Dendritic cell treated with granulocyte-macrophage colony-stimulating factor and Interleukin-4, amounts not matched to agents 40 ng/mL and 50 ng/mL, for 4 days (primary cell): Measurements from ENCODE around the gene GNAS.

Experiments used
- H3K27ac Mint-ChIP-seq: one replicate; pipeline ENCODE4 v1.8.0; 2022; ENCODE audit warnings: mild to moderate bottlenecking, mixed read lengths
- H3K27me3 Mint-ChIP-seq: one replicate; pipeline ENCODE4 v1.8.0; 2022; ENCODE audit warnings: mild to moderate bottlenecking, mixed read lengths
- H3K36me3 Mint-ChIP-seq: one replicate; pipeline ENCODE4 v1.8.0; 2022; ENCODE audit warnings: low read depth, mixed read lengths
- H3K4me1 Mint-ChIP-seq: one replicate; pipeline ENCODE4 v1.8.0; 2022; ENCODE audit warnings: low read depth, mixed read lengths
- H3K4me3 Mint-ChIP-seq: one replicate; pipeline ENCODE4 v1.8.0; 2022; ENCODE audit warnings: mild to moderate bottlenecking, moderate library complexity, mixed read lengths
- H3K9me3 Mint-ChIP-seq: one replicate; pipeline ENCODE4 v1.8.0; 2022; ENCODE audit warnings: mixed read lengths
- intact Hi-C: fragments of 100-400 bp; cut with micrococcal nuclease; formaldehyde crosslinking; loops from one replicate; pipeline ENCODE4 v1.15.0; 2022

The GNAS gene

DNA sequence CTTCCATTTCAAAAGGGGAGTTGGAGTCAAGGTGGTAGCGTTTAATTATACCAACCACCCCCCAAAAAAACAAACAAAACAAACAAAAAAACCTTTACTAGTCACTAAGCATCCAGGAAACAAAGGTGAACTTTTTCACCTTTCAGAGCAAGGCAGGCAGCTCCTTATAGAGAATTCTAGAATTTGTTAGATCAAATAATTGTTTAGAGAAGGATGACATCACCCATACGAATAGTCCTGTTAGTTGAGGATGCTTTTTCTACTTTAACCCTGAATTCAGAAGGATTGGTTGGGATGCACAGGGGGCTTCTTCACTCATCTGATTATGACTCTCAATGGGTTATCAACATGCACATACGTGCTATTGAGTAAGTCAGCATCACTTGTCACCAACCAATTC is 44.3 kb downstream of the GNAS start:
- Mint-ChIP-seq H3K36me3 (peaks cover 74% of the 10 kb centered on the region), H3K27ac (no peak overlapping the region), H3K4me1 (peaks cover 65% of the 10 kb centered on the region), H3K27me3 (no peaks in the 10 kb centered on the region), H3K9me3 (no peaks in the 10 kb centered on the region), H3K4me3 (no peak overlapping the region)
- intact Hi-C loops = loop anchor here (5.0 kb wide), 1 partner anchor 95 kb away; no protein-coding TSS in a partner anchor

DNA sequence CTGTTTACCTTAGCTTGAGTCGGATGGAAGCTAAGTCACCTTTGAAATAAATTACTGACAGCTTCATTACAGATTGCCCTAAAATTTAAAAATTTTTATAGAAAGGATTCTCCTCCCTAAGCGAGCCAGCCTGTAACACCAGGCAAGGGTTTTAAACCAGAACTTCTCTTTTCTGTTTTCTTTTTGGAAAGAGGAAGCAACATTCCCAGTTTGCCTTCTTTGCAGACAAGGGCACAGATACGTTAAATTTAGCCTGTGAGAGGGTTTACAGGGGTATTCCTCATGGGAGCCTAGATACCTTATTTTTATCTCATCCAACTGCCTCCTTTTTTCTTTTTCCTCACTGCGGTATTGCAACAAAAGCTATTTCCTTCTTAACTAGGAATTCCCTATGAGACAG is 45.0 kb downstream of the GNAS start:
- intact Hi-C loops = loop anchor here (5.0 kb wide), 1 partner anchor 95 kb away; no protein-coding TSS in a partner anchor
- peaks cover 63% of the 10 kb centered on the region for H3K4me1 Mint-ChIP-seq
- H3K9me3 Mint-ChIP-seq = no peaks in the 10 kb centered on the region
- H3K4me3 Mint-ChIP-seq = no peak overlapping the region
- H3K27ac Mint-ChIP-seq = peak overlapping the region; percentile 63
- H3K27me3 Mint-ChIP-seq = no peaks in the 10 kb centered on the region
- peaks cover 72% of the 10 kb centered on the region for H3K36me3 Mint-ChIP-seq

DNA sequence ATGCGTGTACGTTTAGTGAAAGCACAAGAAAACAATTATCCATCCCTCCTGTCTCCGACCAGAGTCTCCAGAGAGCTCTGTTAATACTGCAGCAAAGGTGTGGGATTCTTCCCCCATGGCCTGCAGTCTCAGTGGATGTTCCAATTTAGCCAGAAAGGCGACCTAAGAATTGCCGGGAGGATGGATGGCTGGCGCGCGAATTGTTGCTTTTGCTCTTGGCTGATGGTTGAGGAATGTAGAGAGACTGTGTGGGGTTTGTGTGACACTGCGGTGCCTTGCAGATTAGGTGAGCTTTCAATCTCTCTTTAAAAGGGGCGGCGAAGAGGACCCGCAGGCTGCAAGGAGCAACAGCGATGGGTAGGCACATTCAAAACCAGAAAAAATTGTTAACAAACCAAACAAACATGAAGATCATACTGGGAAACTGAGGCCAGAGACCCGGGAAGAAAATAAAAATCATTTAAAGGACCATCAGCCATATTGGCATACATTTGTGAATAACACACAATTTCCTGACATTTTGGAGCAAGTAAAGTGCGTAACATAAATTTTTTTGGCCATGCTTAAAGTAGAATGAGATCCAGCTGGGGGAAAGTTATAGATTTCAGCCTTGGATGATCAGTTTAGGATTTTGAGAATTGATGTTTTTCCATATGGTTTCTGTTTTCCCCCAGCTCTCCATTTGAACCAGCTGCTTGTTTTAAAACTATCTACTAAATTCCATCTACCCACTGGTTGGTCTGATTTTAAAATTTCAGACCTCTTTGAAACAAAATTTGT is 46.3 kb downstream of the GNAS start:
- no peaks in the 10 kb centered on the region for H3K9me3 Mint-ChIP-seq
- intact Hi-C loops = loop anchor here (5.0 kb wide), 1 partner anchor 93 kb away; no protein-coding TSS in a partner anchor
- H3K27ac Mint-ChIP-seq = no peak overlapping the region
- H3K4me3 Mint-ChIP-seq = no peak overlapping the region
- peaks cover 61% of the 10 kb centered on the region for H3K4me1 Mint-ChIP-seq
- no peaks in the 10 kb centered on the region for H3K27me3 Mint-ChIP-seq
- peaks cover 81% of the 10 kb centered on the region for H3K36me3 Mint-ChIP-seq

DNA sequence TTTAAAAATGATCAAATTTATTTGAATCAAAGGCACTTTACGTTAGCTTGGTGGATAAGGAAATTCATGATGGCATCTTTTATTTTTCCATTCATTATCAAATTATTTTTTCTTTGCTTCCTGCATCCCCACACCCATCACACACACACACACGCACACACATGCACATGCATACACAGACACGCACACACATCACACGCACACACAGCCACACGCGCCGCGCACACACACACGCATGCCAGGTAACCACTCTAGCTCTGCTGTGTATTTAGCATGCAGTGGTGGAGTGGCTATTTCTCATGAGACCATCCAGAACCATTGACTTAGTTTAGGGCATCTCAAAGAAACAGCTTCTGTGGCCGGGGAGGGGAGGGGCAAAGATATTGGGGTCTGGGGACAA is 47.0 kb downstream of the GNAS start:
- Mint-ChIP-seq H3K36me3 (peaks cover 88% of the 10 kb centered on the region), H3K4me1 (peaks cover 56% of the 10 kb centered on the region), H3K27me3 (no peaks in the 10 kb centered on the region), H3K27ac (no peak overlapping the region), H3K9me3 (no peaks in the 10 kb centered on the region), H3K4me3 (no peak overlapping the region)
- intact Hi-C loops = loop anchor here (5.0 kb wide), 1 partner anchor 93 kb away; no protein-coding TSS in a partner anchor

DNA sequence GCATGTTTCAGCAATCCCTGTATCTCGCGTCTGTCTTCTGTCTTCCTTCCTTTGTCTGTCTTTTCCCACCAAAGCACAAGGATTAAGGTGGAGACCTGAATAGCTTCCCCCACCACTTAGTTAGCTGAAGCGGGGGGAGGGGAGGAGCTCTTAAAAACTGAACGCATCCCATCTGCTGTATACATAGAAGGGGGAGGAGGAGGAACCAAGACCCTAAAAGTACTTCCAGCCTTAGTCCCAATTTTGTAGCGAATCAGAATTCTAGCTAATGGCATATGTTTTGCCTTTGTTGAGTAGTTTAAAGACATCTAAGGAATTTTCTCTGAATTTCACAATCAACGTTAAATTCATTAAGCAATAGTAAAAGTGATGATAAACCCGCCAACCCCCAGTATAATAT is 47.9 kb downstream of the GNAS start:
- Mint-ChIP-seq H3K27ac (no peak overlapping the region), H3K27me3 (no peaks in the 10 kb centered on the region), H3K9me3 (no peaks in the 10 kb centered on the region), H3K4me1 (peaks cover 47% of the 10 kb centered on the region), H3K36me3 (peaks cover 92% of the 10 kb centered on the region), H3K4me3 (no peak overlapping the region)
- intact Hi-C loops = no loop called here

DNA sequence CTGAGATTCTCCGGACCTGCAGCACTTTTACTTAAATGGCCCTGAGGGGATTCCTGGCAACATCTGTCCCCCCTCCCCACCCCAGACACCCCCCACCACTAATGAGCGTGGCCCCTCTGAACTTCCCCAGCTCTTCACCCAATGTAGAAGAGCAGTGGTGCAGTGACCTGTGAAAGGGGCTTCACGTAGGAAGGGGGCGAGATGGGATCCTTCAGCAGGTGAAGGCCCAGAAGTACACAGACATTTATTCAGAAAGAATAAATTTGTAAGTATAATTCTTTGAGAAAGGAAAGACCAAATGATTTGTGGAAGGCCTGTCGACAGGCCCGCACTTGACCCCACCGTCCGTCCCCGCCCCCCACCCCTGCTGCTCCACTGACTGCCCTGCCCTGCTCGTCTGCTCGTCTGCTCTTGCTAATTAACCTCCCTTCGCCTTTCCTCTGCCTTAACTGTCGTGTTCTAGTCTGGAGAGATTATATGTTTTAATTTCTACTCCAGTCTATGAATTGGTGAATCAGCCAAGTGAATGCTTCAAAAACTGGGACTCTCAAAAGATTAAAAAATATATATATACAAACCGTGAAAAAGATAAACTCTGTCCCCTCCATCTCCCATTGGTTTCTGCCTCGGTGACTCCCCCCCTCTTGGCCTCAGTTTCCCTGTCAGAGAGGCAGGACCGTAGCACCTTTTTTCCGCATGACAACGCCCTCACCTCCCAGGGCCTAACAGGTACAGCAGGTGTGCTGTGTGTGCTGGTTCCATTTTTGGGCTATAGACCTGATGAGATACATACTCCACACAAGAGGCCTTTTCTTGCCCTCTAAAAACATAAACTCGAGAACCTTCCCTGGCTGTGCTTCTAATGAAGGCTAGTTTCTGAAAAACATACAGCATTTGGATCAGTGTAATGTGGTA is 49.2 kb downstream of the GNAS start:
- intact Hi-C loops = no loop called here
- H3K27ac Mint-ChIP-seq = no peak overlapping the region
- peaks cover 44% of the 10 kb centered on the region for H3K4me1 Mint-ChIP-seq
- no peak overlapping the region for H3K4me3 Mint-ChIP-seq
- H3K27me3 Mint-ChIP-seq = no peaks in the 10 kb centered on the region
- H3K9me3 Mint-ChIP-seq = no peaks in the 10 kb centered on the region
- H3K36me3 Mint-ChIP-seq = peaks cover 92% of the 10 kb centered on the region

DNA sequence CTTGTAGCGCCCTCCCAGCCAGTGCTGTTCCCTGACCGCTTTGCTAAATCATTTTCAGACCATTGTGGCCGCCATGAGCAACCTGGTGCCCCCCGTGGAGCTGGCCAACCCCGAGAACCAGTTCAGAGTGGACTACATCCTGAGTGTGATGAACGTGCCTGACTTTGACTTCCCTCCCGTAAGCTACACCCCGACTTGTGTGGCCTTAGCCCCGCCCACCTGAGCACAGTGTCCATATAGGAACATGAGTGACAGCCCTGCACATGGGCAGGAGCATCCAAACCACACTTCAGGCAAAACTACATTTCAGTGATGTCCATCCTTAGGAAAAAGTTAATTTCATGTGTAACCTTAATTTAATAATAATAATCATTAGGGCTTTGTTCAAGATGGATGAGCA is 51.1 kb downstream of the GNAS start:
- H3K27me3 Mint-ChIP-seq = no peaks in the 10 kb centered on the region

DNA sequence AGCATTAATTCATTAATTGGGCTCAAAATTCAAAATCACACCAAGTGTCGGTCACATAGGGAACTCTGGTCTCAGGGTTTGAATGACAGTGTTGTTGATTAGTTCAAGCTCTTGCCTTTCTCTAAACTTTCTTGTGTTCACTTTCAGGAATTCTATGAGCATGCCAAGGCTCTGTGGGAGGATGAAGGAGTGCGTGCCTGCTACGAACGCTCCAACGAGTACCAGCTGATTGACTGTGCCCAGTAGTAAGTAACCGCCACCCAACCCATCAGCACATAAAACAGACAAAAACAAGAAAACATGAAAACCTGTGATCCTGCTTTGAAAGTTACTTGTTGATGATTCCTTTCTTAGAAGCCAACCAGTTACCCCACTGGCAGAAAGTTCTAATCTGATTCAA is 52.7 kb downstream of the GNAS start:
- peaks cover 95% of the 10 kb centered on the region for H3K36me3 Mint-ChIP-seq
- no peak overlapping the region for H3K4me3 Mint-ChIP-seq
- no peaks in the 10 kb centered on the region for H3K27me3 Mint-ChIP-seq
- H3K4me1 Mint-ChIP-seq = peaks cover 40% of the 10 kb centered on the region
- intact Hi-C loops = no loop called here
- no peak overlapping the region for H3K27ac Mint-ChIP-seq
- no peaks in the 10 kb centered on the region for H3K9me3 Mint-ChIP-seq

More for the DNA sequence above, 51.1 kb downstream of the GNAS start:
- Mint-ChIP-seq H3K9me3 (no peaks in the 10 kb centered on the region), H3K4me1 (peaks cover 47% of the 10 kb centered on the region), H3K36me3 (peaks cover 95% of the 10 kb centered on the region), H3K27ac (no peak overlapping the region), H3K4me3 (no peak overlapping the region)
- intact Hi-C loops = no loop called here

DNA sequence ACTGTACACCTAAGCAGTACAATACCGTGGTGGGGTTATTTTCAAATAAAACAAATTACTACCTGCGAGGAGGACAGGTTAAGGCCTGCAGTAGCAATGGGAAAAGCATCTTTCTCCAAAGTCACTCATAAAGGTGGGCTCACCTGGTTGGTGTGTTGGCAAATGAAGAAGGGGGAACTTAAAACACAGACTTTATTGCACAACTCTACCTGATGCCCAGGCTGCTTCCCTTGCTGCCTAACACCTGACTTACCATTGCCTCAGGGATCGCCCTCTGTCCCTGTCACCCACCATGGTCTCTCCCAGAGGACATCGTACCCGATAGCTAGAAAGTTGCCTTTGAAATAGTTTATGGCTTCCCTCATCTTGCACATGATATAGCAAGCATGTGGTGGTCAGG is 53.6 kb downstream of the GNAS start:
- intact Hi-C loops = no loop called here
- Mint-ChIP-seq H3K27me3 (no peaks in the 10 kb centered on the region), H3K4me3 (no peak overlapping the region), H3K9me3 (no peaks in the 10 kb centered on the region), H3K36me3 (peaks cover 97% of the 10 kb centered on the region), H3K27ac (no peak overlapping the region), H3K4me1 (peaks cover 37% of the 10 kb centered on the region)

DNA sequence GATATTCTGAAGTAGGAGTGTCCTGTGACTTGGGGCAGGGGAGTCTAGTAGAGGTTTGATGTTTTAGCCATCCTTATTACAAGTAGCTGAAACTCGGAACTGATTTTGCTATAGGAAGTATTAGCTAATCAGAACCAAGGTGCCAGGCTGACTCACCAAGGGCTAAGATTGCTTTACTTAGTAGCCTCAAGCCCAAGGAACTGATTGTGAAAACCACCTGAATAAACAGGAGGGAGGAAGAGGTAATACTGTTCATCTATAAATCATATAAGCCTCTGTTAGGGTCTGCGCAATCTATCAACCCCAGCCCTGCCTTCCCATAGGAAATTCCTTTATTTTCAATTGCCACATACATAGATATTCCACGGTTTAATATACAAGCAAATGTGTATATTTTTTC is 54.4 kb downstream of the GNAS start:
- no peaks in the 10 kb centered on the region for H3K9me3 Mint-ChIP-seq
- peaks cover 98% of the 10 kb centered on the region for H3K36me3 Mint-ChIP-seq
- peak overlapping the region; percentile 89 for H3K27ac Mint-ChIP-seq
- no peak overlapping the region for H3K4me3 Mint-ChIP-seq
- intact Hi-C loops = loop anchor here (1.0 kb wide), 1 partner anchor 14 kb away; no protein-coding TSS in a partner anchor
- peaks cover 37% of the 10 kb centered on the region for H3K4me1 Mint-ChIP-seq
- H3K27me3 Mint-ChIP-seq = no peaks in the 10 kb centered on the region

DNA sequence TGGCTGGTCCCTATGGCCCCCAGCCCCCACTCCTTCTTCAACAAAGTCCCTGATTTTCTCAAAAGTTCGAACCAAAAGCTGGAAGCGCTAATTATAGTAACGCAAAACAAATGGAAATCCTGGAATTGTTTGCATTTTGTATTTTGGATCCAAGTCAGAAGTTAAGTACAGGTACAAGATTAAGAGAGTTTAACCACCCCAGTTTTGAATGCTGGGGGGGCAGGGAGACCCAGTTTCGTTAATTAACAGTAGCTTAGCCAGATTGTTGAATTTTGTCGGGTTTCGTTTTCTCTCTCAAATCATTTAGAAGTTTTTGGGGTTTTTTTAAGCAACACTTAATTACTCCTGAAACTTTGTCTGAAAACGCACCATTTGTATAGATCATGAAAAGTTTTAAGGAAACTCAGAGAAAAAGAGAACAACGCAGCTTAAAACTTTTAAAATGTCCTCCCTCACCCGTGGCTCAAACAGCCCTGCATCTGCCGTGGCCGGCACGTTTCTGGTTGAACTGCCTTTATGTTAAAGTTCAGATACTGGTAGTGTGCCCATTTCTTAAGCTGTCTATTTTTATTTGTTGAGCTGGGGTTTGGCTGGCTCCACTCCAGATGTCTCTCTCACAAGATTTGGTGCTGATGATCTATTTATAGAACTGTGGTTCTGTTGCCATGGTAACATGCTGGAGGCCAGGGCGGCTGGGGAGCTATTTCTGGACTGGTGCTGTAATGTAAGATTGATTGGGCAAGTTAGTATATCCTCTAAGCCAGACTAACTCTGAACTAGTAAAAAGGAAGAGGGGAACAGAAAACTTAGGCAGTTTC is 55.0 kb downstream of the GNAS start:
- Mint-ChIP-seq H3K4me1 (peaks cover 37% of the 10 kb centered on the region), H3K36me3 (peaks cover 94% of the 10 kb centered on the region)

DNA sequence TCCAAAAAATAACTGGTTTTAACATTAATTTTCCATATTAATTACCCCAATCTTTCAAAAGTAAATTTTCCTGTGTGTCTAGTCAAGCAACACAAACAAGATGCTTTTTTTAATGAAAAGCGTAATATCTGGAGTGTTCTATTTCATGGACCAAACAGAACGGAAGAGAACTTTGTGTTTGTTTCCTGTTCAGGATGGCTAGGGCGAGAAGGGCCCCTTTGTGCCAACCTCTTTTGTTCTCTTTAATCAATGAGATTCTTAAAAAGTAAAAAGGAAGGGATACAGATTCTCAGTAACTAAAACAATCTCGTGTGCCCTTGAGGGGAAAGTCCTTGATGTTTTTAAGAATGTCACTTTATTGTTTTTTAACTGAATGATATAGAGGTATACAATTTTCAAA is 55.7 kb downstream of the GNAS start:
- H3K36me3 Mint-ChIP-seq = peaks cover 88% of the 10 kb centered on the region
- no peaks in the 10 kb centered on the region for H3K9me3 Mint-ChIP-seq
- peak overlapping the region; percentile 66 for H3K4me3 Mint-ChIP-seq
- peaks cover 33% of the 10 kb centered on the region for H3K4me1 Mint-ChIP-seq
- H3K27me3 Mint-ChIP-seq = no peaks in the 10 kb centered on the region
- intact Hi-C loops = no loop called here
- H3K27ac Mint-ChIP-seq = peak overlapping the region; percentile 89

More for the DNA sequence above, 55.0 kb downstream of the GNAS start:
- no peaks in the 10 kb centered on the region for H3K9me3 Mint-ChIP-seq
- peak overlapping the region; percentile 66 for H3K4me3 Mint-ChIP-seq
- H3K27me3 Mint-ChIP-seq = no peaks in the 10 kb centered on the region
- intact Hi-C loops = loop anchor here (1.0 kb wide), 1 partner anchor 14 kb away; no protein-coding TSS in a partner anchor
- peak overlapping the region; percentile 89 for H3K27ac Mint-ChIP-seq

DNA sequence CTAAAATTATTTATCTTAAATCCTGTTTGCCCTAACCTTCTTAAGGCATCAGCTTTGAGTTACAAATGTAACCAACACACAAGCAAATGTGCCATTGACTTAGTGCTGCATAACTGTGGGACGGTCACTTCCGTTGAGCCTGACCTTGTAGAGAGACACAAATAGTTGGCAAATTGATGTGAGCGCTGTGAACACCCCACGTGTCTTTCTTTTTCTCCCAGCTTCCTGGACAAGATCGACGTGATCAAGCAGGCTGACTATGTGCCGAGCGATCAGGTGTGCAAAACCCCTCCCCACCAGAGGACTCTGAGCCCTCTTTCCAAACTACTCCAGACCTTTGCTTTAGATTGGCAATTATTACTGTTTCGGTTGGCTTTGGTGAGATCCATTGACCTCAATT is 56.4 kb downstream of the GNAS start:
- H3K27ac Mint-ChIP-seq = no peak overlapping the region

More for the DNA sequence above, 56.4 kb downstream of the GNAS start:
- H3K36me3 Mint-ChIP-seq = peaks cover 80% of the 10 kb centered on the region
- peaks cover 27% of the 10 kb centered on the region for H3K4me1 Mint-ChIP-seq
- no peaks in the 10 kb centered on the region for H3K27me3 Mint-ChIP-seq
- H3K4me3 Mint-ChIP-seq = no peak overlapping the region
- H3K9me3 Mint-ChIP-seq = no peaks in the 10 kb centered on the region
- intact Hi-C loops = no loop called here
